GM19238 (cell line): Measurements from ENCODE around the gene RGS13.

Source experiments
- DNase-seq: peaks from one replicate; pipeline ENCODE4 v3.0.0; 2011; ENCODE audit warnings: low spot score; ENCODE audit not compliant: insufficient read length

The RGS13 gene

GRCh38 chr1:192635939-192636338 is at the start of gene RGS13:
Gene RGS13, plus strand, starts transcription at chr1:192636147. Its CDS starts 8,188 bp downstream, at chr1:192644335.
- DNase-seq, result no peak

DNA sequence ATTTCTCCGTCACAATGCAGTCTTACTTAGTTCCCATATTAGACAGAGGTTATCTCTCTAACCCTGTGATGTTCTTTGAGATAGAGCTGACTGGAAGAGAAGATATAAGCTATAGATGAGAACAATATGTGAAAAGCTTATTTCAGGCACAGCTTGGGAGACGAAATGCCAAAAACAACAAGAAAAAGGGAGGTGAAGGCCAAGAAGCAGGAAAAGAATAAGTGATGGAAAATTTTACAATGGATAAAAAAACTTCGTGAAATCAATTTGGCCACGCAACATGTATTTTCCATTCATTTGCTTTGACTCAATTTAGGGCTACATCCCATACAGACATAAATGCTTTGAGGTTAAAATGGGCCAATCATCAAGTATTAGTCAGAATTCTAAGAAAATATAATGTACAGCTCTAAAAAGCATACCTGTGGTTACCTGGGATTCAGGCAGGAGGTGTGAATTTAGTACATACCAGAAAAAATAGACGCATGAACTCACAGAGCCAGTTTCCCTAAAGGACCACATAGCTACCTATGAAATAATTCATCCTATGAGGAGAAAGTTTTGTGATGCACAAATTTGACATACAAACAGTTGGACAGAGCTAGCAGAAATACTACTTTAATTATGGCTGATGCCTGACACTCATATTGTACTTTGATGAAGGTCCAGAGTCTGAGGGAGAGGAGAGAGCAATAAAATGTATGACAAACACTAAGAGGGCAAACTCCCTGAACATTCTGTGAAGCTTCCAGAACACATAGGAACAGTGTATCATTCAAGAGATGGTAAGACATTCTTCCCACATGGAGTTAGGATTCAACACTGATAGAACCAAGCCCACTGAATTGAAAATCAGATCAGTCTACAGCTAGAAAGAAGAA is 48.3 kb upstream of the RGS13 start:
- DNase-seq, result no peak

DNA sequence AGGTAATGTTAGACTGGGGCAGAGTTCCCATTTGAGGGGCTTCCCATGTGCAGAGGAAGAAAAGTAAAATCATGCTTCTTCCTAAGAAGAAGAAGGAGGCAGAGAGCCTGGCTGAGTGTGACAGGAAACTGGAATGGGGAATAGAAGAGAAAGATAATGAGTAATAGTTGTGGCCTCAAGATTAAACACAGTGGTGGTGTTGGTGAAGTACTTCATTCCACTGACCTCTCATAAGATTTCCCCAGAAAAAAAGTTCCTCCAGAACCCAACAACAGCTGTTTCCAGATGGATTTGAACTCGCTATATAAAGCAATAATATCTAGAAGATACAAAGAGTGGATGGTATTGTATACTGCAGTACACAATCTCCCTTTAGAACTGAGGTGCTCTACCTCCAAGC is 47.4 kb upstream of the RGS13 start:
- DNase-seq, result no peak

DNA sequence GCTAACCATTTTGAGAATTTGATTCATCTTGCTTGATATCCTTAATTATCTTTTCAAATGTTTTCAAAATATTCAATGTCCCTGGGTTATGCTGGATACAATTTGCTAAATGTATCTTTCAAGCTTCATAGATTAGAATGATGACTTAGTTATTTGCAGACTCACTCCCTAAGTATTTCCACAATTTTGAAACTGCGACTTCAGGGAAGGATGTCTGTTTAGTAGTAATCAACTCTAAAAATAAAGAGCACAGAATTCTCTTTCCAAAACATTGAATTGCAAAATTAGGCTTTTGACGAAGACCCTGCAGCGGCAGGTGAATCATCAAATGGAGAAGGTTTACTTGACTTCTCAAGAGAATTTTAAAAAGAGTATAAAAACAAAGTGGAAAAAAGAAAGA is 46.1 kb upstream of the RGS13 start:
- no peak for DNase-seq

DNA sequence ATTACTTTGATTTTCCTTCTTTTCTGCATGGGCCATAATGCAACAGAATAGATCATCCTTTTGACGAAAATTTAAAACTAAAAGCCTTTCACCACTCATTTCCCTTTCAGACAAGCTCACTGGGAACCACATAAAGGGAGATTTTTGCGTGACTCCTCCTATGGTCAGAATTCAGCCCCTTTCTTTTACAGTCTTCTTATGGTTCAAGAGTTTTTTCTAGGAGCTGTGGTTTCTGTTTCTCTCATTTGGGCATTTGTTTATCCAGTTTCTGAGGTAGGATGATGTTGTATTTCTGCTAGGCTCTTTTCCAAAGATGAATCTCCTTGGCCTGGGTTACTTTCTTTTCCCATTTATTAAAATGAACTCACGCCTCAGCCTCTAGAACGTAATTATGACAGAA is 43.4 kb upstream of the RGS13 start:
- no peak for DNase-seq

GRCh38 chr1:192592981-192593708 is 42.8 kb upstream of the RGS13 start:
- DNase-seq, result no peak

GRCh38 chr1:192595299-192595698 is 40.6 kb upstream of the RGS13 start:
- no peak for DNase-seq

DNA sequence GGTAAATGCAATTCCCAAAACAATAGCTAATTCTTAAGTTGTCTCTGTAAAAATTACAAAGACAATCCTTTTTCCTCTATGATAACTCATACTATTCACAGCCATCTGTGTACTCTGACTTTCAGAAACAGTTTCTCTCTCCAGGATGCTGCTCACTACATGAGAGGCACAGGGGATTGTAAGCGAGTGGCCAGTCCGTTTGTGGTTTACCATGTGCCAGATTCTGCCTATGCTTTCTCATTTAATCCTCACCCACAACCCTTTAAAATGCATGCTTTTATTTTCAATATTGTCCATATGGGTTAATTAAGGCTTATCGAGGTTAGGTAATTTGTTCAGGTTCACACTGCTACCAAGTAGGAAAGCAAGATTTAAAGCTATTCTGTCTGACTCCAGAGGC is 37.4 kb upstream of the RGS13 start:
- DNase-seq, result no peak

DNA sequence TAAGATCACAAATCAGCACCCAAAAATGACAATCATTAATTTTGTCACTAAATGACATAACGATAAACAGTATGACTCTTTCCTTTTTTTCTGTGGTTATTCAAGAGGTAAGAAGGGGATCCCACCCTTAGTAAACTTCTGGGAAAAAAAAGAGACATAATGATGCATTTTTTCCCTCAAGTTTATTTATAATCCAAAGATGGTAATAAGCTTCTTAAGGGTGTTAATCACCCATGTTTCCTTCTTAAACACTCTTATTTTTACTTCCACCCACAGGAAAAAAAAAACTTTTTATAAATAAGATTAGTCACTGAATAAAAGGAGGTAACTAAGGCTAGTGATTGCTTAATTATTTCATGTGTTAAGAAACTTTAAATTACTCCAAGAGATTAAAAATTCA is 35.7 kb upstream of the RGS13 start:
- no peak for DNase-seq

- no peak for DNase-seq
Measured at GRCh38 chr1:192601143-192601542, 34.8 kb upstream of the RGS13 start.

GRCh38 chr1:192601567-192601966 is 34.4 kb upstream of the RGS13 start:
- DNase-seq, result no peak

GRCh38 chr1:192602757-192603156 is 33.2 kb upstream of the RGS13 start:
- no peak for DNase-seq

- no peak for DNase-seq
Measured at GRCh38 chr1:192603218-192603787, 32.6 kb upstream of the RGS13 start.

DNA sequence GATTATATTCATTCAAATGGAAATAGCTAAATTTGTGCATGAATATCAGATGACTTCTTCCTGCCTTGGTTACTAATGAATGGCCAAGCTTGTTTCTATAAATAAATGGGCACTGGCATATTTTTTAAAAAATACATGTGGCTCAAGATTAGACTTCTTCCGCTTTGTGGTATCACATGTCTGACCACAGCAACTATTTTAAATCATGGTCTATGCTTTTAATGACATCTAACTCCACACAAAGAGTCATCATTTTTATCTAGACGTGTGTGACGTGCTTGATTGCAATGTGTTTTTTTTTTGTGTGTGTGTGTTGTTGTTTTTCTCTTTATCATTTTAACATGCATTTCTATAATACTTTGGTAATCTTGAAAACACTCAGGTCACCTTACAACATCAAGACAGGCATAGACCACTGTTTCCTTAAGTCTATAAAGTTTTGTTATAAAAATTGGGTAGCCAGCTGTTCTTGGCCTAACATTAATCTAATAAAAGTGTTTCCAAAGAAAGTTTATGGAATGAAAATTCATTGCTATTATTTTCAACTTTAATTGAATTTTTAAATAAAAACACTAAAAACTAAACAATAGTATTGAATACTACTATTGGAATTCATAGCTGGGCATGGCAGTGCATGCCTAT is 30.8 kb upstream of the RGS13 start:
- no peak for DNase-seq

GRCh38 chr1:192608671-192609070 is 27.3 kb upstream of the RGS13 start:
- DNase-seq, result no peak

DNA sequence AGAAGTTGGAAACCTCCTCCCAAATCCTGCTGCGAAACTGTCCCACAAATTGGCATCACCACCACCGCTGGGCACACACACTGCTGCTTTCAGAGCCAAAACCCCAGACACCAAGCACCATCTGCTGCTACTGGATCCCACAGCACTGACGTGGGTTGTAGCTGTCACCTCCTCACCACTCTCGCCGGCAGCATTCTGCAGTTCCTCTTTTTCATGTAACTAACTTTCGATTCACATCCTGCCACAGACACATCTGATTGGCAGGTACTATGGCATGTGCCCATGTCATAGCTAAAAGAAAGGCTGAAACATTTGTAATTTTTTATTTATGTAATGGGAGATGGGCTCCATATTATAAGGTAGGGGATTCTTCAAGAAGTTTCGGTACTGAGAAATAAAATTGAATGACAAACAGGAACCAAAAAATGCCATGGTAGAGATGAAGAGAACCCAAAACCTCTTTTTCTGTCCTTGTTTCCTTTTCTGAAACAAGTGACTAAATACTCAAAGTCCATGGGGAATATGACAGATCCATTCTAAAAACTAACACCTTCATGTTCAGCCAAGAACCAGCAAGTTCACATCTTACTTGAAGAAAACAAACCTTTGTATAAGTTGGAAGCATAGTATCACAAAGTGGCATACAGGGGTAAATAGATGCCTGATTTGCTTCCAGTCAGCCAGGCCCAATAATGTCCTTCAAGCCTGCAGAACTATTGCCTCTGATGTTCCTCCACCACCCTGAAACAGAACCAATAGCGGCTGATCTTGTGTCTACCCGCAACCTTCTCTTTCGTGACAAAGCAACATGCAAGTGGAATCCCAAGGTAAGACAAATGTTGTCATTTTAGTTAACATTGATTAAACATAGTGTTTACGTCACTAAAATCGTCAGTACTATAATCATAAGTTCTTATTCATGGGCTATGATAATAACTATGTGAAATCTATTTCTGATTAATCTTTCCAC is 26.6 kb upstream of the RGS13 start:
- peak; percentile 42 for DNase-seq

GRCh38 chr1:192610112-192610889 is 25.6 kb upstream of the RGS13 start:
- no peak for DNase-seq

DNA sequence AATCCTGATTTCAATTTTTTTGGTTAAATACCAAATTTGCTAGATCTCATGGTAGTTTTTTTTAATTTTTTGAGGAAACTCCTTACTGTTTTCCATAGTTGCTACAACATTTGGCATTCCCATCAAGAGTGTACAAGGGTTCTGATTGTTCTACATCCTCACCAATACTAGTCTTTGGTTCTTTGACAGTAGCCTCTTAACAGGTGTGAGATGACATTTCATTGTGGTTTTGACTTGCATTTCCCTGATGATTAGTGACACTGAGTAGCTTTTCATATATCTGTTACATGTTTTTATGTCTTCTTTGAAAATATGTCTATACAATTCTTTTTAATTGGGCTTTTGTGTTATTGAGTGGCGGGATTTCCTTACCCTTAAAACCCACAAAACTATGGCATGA is 20.9 kb upstream of the RGS13 start:
- DNase-seq, result no peak

- no peak for DNase-seq
Measured at GRCh38 chr1:192620071-192620635, 15.8 kb upstream of the RGS13 start.
